ENCODE results near the gene INPP5A.
"Not testable (repeated sequence)": the region's sequence is repeated elsewhere in the genome, so short reads cannot be mapped to it uniquely, and the experiment has no call there.

Gene INPP5A

DNA sequence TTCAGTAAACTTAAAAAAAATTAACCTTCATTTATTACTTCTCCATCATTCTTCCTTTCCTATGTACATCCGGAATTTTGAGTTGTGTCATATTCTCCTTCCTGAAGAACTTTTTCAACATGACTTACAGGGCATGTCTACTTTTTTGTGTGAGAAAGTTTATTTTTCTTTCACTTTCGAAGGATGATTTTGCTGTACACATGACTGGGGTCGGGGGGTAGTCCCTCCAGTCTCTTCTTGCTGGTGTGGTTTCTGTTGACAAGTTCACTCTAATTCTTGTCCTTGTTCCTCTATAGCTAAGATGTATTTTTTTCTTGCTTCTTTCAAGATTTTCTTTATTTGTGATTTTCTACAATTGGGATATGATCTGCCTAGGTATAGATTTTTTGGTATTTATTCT lies 55.8 kb downstream of the INPP5A start:
- Histone ChIP-seq H3K4me1 (ENCODE audit: control insufficient read depth, insufficient read depth, low read length) (peaks cover 24% of the 10 kb centered on the region), H3K4me3 (ENCODE audit: low read length) (no peak overlapping the region), H3K27me3 (replicated peaks; ENCODE audit: control insufficient read depth, insufficient read depth, low read length) (no peaks in the 10 kb centered on the region), H3K9ac (ENCODE audit: low read length) (no peak overlapping the region), H3K36me3 (ENCODE audit: control insufficient read depth, insufficient read depth, low read length, severe bottlenecking) (no peaks in the 10 kb centered on the region), H3K9me3 (ENCODE audit: control insufficient read depth, low read length) (no peaks in the 10 kb centered on the region)
- DNase-seq (ENCODE audit: low read depth) = peak; percentile 25

- H3K4me3 ChIP-seq (ENCODE audit: low read length) = no peak overlapping the region
Observed at GRCh38 chr10:132593900-132594876, 56.6 kb downstream of the INPP5A start.

GRCh38 chr10:132595021-132595420 lies 57.4 kb downstream of the INPP5A start:
- no peak for DNase-seq (ENCODE audit: low read depth)
- peaks cover 16% of the 10 kb centered on the region for H3K4me1 ChIP-seq (ENCODE audit: control insufficient read depth, insufficient read depth, low read length)
- H3K27me3 ChIP-seq (replicated peaks; ENCODE audit: control insufficient read depth, insufficient read depth, low read length) = no peaks in the 10 kb centered on the region
- no peaks in the 10 kb centered on the region for H3K36me3 ChIP-seq (ENCODE audit: control insufficient read depth, insufficient read depth, low read length, severe bottlenecking)
- H3K9ac ChIP-seq (ENCODE audit: low read length) = no peak overlapping the region
- no peak overlapping the region for H3K4me3 ChIP-seq (ENCODE audit: low read length)
- no peaks in the 10 kb centered on the region for H3K9me3 ChIP-seq (ENCODE audit: control insufficient read depth, low read length)

More at GRCh38 chr10:132593900-132594876, 56.6 kb downstream of the INPP5A start:
- Histone ChIP-seq H3K4me1 (ENCODE audit: control insufficient read depth, insufficient read depth, low read length) (peaks cover 16% of the 10 kb centered on the region), H3K9me3 (ENCODE audit: control insufficient read depth, low read length) (no peaks in the 10 kb centered on the region), H3K27me3 (replicated peaks; ENCODE audit: control insufficient read depth, insufficient read depth, low read length) (no peaks in the 10 kb centered on the region), H3K36me3 (ENCODE audit: control insufficient read depth, insufficient read depth, low read length, severe bottlenecking) (no peaks in the 10 kb centered on the region), H3K9ac (ENCODE audit: low read length) (no peak overlapping the region)
- DNase-seq (ENCODE audit: low read depth) = no peak

DNA sequence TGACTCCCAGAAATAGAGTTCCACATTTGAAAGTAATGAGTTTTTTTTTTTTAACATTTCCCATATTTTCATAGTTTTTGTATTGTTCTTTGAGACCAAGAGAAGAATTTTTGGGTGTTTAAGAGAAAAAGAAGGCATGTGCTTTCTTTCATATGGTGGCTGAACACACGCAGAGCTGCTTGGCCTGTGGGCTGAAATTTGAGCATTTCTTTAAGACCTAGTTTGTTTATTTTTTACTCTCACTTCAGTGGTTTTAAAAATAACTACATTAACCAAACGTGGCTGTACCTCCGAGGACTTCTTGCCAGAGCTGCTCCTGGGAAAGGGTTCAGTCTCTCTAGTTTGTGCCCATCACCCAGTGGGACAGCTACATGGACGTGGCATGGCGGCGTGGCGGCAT lies 58.3 kb downstream of the INPP5A start:
- Histone ChIP-seq H3K36me3 (ENCODE audit: control insufficient read depth, insufficient read depth, low read length, severe bottlenecking) (no peaks in the 10 kb centered on the region), H3K9ac (ENCODE audit: low read length) (no peak overlapping the region), H3K4me1 (ENCODE audit: control insufficient read depth, insufficient read depth, low read length) (peaks cover 14% of the 10 kb centered on the region), H3K4me3 (ENCODE audit: low read length) (no peak overlapping the region), H3K27me3 (replicated peaks; ENCODE audit: control insufficient read depth, insufficient read depth, low read length) (no peaks in the 10 kb centered on the region), H3K9me3 (ENCODE audit: control insufficient read depth, low read length) (peaks cover 7% of the 10 kb centered on the region)
- DNase-seq (ENCODE audit: low read depth) = peak; percentile 68

DNA sequence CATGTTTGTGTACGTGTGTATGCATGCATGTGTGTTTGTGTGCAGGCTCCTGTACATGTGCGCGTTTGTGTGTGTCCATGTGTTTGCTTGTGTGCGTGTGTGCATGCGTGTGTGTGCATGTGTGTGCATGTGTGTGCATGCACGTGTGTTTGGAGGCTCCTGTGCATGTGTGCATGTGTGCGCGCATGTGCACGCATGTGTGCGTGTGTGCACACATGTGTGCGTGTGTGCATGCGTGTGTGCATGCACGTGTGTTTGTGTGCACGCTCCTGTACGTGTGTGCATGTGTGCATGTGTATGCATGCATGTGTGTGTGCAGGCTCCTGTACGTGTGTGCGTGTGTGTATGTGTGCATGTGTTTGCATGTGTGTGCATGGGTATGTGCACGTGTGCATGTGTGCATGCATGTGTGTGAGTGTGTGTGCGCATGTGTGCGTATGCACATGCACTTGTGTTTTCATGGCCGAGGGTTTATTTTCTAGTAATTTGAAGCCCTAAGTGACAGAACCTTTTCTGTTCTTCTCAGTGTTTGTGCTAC lies 59.2 kb downstream of the INPP5A start:
- Histone ChIP-seq H3K27me3 (replicated peaks; ENCODE audit: control insufficient read depth, insufficient read depth, low read length) (no peaks in the 10 kb centered on the region), H3K4me1 (ENCODE audit: control insufficient read depth, insufficient read depth, low read length) (peaks cover 7% of the 10 kb centered on the region), H3K9me3 (ENCODE audit: control insufficient read depth, low read length) (peaks cover 12% of the 10 kb centered on the region), H3K4me3 (ENCODE audit: low read length) (no peak overlapping the region), H3K36me3 (ENCODE audit: control insufficient read depth, insufficient read depth, low read length, severe bottlenecking) (no peaks in the 10 kb centered on the region), H3K9ac (ENCODE audit: low read length) (no peak overlapping the region)
- DNase-seq (ENCODE audit: low read depth) = no peak

DNA sequence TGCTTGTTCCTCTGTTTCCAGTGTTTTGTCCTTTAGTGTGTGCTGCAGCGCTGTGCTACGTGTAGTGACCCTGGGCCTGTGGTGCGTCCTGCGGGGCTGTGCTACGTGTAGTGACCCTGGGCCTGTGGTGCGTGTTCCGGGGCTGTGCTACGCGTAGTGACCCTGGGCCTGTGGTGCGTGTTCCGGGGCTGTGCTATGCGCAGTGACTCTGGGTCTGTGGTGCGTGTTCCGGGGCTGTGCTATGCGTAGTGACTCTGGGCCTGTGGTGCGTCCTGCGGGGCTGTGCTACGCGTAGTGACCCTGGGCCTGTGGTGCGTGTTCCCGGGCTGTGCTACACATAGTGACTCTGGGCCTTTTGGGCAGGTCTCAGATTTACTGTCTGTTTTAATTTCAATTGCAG lies 60.1 kb downstream of the INPP5A start:
- Histone ChIP-seq H3K4me1 (ENCODE audit: control insufficient read depth, insufficient read depth, low read length) (peaks cover 6% of the 10 kb centered on the region), H3K9ac (ENCODE audit: low read length) (no peak overlapping the region), H3K4me3 (ENCODE audit: low read length) (no peak overlapping the region), H3K36me3 (ENCODE audit: control insufficient read depth, insufficient read depth, low read length, severe bottlenecking) (no peaks in the 10 kb centered on the region), H3K9me3 (ENCODE audit: control insufficient read depth, low read length) (peaks cover 12% of the 10 kb centered on the region), H3K27me3 (replicated peaks; ENCODE audit: control insufficient read depth, insufficient read depth, low read length) (no peaks in the 10 kb centered on the region)
- DNase-seq (ENCODE audit: low read depth) = no peak

GRCh38 chr10:132599023-132599618 lies 61.5 kb downstream of the INPP5A start:
- not testable (repeated sequence) for H3K36me3 ChIP-seq (ENCODE audit: control insufficient read depth, insufficient read depth, low read length, severe bottlenecking); DNase-seq (ENCODE audit: low read depth); H3K4me1 ChIP-seq (ENCODE audit: control insufficient read depth, insufficient read depth, low read length); H3K4me3 ChIP-seq (ENCODE audit: low read length); H3K27me3 ChIP-seq (replicated peaks; ENCODE audit: control insufficient read depth, insufficient read depth, low read length); H3K9ac ChIP-seq (ENCODE audit: low read length)
- H3K9me3 ChIP-seq (ENCODE audit: control insufficient read depth, low read length) = peaks cover 12% of the 10 kb centered on the region

DNA sequence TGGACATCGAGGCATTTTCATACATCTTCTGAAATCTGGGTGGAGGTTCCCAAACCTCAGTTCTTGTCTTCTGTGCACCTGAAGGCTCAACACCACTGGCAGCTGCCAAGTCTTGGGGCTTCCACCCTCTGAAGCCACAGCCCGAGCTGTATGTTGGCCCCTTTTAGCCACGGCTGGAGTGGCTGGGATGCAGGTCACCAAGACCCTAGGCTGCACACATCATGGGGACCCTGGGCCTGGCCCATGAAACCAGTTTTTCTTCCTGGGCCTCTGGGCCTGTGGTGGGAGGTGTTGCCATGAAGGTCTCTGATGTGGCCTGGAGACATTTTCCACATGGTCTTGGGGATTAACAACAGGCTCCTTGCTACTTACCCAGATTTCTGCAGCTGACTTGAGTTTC lies 62.1 kb downstream of the INPP5A start:
- Histone ChIP-seq H3K4me1 (ENCODE audit: control insufficient read depth, insufficient read depth, low read length) (no peaks in the 10 kb centered on the region), H3K9me3 (ENCODE audit: control insufficient read depth, low read length) (peaks cover 12% of the 10 kb centered on the region), H3K4me3 (ENCODE audit: low read length) (no peak overlapping the region), H3K9ac (ENCODE audit: low read length) (no peak overlapping the region), H3K36me3 (ENCODE audit: control insufficient read depth, insufficient read depth, low read length, severe bottlenecking) (no peaks in the 10 kb centered on the region), H3K27me3 (replicated peaks; ENCODE audit: control insufficient read depth, insufficient read depth, low read length) (no peaks in the 10 kb centered on the region)
- DNase-seq (ENCODE audit: low read depth) = no peak

DNA sequence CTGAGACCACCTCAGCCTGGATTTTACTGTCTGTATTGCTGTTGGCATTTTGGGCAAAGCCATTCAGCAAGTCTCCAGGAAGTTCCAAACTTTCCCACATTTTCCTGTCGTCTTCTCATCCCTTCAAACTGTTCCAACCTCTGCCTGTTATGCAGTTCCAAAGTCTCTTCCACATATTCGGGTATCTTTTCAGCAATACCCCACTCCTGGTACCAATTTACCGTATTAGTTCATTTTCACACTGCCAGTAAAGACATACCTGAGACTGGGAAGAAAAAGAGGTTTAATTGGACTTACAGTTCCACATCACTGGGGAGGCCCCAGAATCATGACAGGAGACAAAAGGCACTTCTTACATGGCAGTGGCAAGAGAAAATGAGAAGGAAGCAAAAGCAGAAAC lies 62.8 kb downstream of the INPP5A start:
- Histone ChIP-seq H3K27me3 (replicated peaks; ENCODE audit: control insufficient read depth, insufficient read depth, low read length) (no peaks in the 10 kb centered on the region), H3K4me3 (ENCODE audit: low read length) (no peak overlapping the region), H3K9ac (ENCODE audit: low read length) (no peak overlapping the region), H3K4me1 (ENCODE audit: control insufficient read depth, insufficient read depth, low read length) (no peaks in the 10 kb centered on the region), H3K9me3 (ENCODE audit: control insufficient read depth, low read length) (peaks cover 12% of the 10 kb centered on the region), H3K36me3 (ENCODE audit: control insufficient read depth, insufficient read depth, low read length, severe bottlenecking) (no peaks in the 10 kb centered on the region)
- DNase-seq (ENCODE audit: low read depth) = no peak

- H3K4me3 ChIP-seq (ENCODE audit: low read length) = no peak overlapping the region
- no peaks in the 10 kb centered on the region for H3K36me3 ChIP-seq (ENCODE audit: control insufficient read depth, insufficient read depth, low read length, severe bottlenecking)
Observed at GRCh38 chr10:132601567-132601966, 64.0 kb downstream of the INPP5A start.

GRCh38 chr10:132602614-132603013 lies 65.0 kb downstream of the INPP5A start:
- no peak overlapping the region for H3K4me3 ChIP-seq (ENCODE audit: low read length)
- H3K36me3 ChIP-seq (ENCODE audit: control insufficient read depth, insufficient read depth, low read length, severe bottlenecking) = no peaks in the 10 kb centered on the region
- no peaks in the 10 kb centered on the region for H3K4me1 ChIP-seq (ENCODE audit: control insufficient read depth, insufficient read depth, low read length)
- no peaks in the 10 kb centered on the region for H3K27me3 ChIP-seq (replicated peaks; ENCODE audit: control insufficient read depth, insufficient read depth, low read length)
- peaks cover 12% of the 10 kb centered on the region for H3K9me3 ChIP-seq (ENCODE audit: control insufficient read depth, low read length)
- H3K9ac ChIP-seq (ENCODE audit: low read length) = no peak overlapping the region
- DNase-seq (ENCODE audit: low read depth) = no peak

More at GRCh38 chr10:132601567-132601966, 64.0 kb downstream of the INPP5A start:
- H3K9me3 ChIP-seq (ENCODE audit: control insufficient read depth, low read length) = peaks cover 12% of the 10 kb centered on the region
- H3K9ac ChIP-seq (ENCODE audit: low read length) = no peak overlapping the region
- no peaks in the 10 kb centered on the region for H3K4me1 ChIP-seq (ENCODE audit: control insufficient read depth, insufficient read depth, low read length)
- DNase-seq (ENCODE audit: low read depth) = no peak
- no peaks in the 10 kb centered on the region for H3K27me3 ChIP-seq (replicated peaks; ENCODE audit: control insufficient read depth, insufficient read depth, low read length)

All from adipocyte (in vitro differentiated cells).